Panc1 (cell line): Measurements from ENCODE around the gene SMIM35.

Experiments used
- CTCF ChIP-seq: fragments of 450-650 bp; IDR thresholded peaks from 2 replicates; pipeline ENCODE4 v1.5.1; 2017; ENCODE audit warnings: mild to moderate bottlenecking
- POLR2AphosphoS5 ChIP-seq: IDR thresholded peaks from 2 replicates; pipeline ENCODE4 v1.6.1; 2012; ENCODE audit warnings: mild to moderate bottlenecking, low read depth, low read length, moderate library complexity
- REST ChIP-seq, 2 experiments: IDR thresholded peaks; 2 replicates each; pipeline ENCODE4 v1.6.1; 2011 to 2012; ENCODE audit warnings: low read depth in 2 of 2, control low read depth in 1 of 2, low read length in 1 of 2, mild to moderate bottlenecking in 1 of 2, moderate library complexity in 1 of 2; ENCODE audit not compliant: insufficient read depth in 1 of 2
- SIN3A ChIP-seq: IDR thresholded peaks from 2 replicates; pipeline ENCODE4 v1.6.1; 2012; ENCODE audit warnings: low read depth, mild to moderate bottlenecking, low read length, moderate library complexity, borderline replicate concordance; ENCODE audit not compliant: insufficient read depth
- TCF7L2 ChIP-seq: IDR thresholded peaks from 2 replicates; pipeline ENCODE4 v1.6.1; 2011; ENCODE audit warnings: mild to moderate bottlenecking, low read depth, low read length, inconsistent platforms

GRCh38 chr11:118021146-118021545 is 65.6 kb downstream of the SMIM35 start:
- TF ChIP-seq CTCF, result no peak
- TF ChIP-seq POLR2AphosphoS5, result no peak
- TF ChIP-seq REST (IDR thresholded peaks at IDR 0.05; ENCODE audit: insufficient read depth in 1 of 2, low read depth in 2 of 2, low read length in 1 of 2), result no peak
- no peak for TF ChIP-seq SIN3A
- TF ChIP-seq TCF7L2, result no peak
